WTC11 (cell line): ENCODE measurements around the gene TAS2R16.

Experiments used
- JUN ChIP-seq: sonication (generic); formaldehyde crosslinking; IDR thresholded peaks from 2 replicates; pipeline ENCODE4 v1.8.0; 2023; ENCODE audit warnings: mild to moderate bottlenecking, missing genetic modification reagents
- RELA ChIP-seq: sonication (generic); formaldehyde crosslinking; IDR thresholded peaks from 2 replicates; pipeline ENCODE4 v1.8.1; 2022; ENCODE audit warnings: missing genetic modification reagents, mild to moderate bottlenecking, borderline replicate concordance
- TF ChIP-seq, protein P1 (sequence below): fragments of 200-600 bp; IDR thresholded peaks from 2 replicates; pipeline ENCODE4 v1.8.0; 2022; ENCODE audit warnings: antibody characterized with exemption
- TF ChIP-seq, protein P2 (sequence below): sonication (generic); formaldehyde crosslinking; IDR thresholded peaks from 2 replicates; pipeline ENCODE4 v1.8.1; 2022; ENCODE audit warnings: missing genetic modification reagents, borderline replicate concordance
- TF ChIP-seq, protein P3 (sequence below): sonication (generic); formaldehyde crosslinking; conservative IDR thresholded peaks from 2 replicates; pipeline ENCODE4 v1.8.1; 2023; ENCODE audit warnings: mild to moderate bottlenecking, low read depth, missing genetic modification reagents, moderate library complexity
- TF ChIP-seq, protein P4 (sequence below): sonication (generic); formaldehyde crosslinking; IDR thresholded peaks from 2 replicates; pipeline ENCODE4 v1.8.1; 2023; ENCODE audit warnings: mild to moderate bottlenecking, missing genetic modification reagents, borderline replicate concordance

GRCh38 chr7:122970740-122971725 is 24.5 kb downstream of the TAS2R16 start:
- TF ChIP-seq, protein P1, sequence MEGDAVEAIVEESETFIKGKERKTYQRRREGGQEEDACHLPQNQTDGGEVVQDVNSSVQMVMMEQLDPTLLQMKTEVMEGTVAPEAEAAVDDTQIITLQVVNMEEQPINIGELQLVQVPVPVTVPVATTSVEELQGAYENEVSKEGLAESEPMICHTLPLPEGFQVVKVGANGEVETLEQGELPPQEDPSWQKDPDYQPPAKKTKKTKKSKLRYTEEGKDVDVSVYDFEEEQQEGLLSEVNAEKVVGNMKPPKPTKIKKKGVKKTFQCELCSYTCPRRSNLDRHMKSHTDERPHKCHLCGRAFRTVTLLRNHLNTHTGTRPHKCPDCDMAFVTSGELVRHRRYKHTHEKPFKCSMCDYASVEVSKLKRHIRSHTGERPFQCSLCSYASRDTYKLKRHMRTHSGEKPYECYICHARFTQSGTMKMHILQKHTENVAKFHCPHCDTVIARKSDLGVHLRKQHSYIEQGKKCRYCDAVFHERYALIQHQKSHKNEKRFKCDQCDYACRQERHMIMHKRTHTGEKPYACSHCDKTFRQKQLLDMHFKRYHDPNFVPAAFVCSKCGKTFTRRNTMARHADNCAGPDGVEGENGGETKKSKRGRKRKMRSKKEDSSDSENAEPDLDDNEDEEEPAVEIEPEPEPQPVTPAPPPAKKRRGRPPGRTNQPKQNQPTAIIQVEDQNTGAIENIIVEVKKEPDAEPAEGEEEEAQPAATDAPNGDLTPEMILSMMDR = no peak
- TF ChIP-seq, protein P2, sequence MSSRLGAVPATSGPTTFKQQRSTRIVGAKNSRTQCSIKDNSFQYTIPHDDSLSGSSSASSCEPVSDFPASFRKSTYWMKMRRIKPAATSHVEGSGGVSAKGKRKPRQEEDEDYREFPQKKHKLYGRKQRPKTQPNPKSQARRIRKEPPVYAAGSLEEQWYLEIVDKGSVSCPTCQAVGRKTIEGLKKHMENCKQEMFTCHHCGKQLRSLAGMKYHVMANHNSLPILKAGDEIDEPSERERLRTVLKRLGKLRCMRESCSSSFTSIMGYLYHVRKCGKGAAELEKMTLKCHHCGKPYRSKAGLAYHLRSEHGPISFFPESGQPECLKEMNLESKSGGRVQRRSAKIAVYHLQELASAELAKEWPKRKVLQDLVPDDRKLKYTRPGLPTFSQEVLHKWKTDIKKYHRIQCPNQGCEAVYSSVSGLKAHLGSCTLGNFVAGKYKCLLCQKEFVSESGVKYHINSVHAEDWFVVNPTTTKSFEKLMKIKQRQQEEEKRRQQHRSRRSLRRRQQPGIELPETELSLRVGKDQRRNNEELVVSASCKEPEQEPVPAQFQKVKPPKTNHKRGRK (CRISPR knock-in tag) = no peak
- TF ChIP-seq, protein P3, sequence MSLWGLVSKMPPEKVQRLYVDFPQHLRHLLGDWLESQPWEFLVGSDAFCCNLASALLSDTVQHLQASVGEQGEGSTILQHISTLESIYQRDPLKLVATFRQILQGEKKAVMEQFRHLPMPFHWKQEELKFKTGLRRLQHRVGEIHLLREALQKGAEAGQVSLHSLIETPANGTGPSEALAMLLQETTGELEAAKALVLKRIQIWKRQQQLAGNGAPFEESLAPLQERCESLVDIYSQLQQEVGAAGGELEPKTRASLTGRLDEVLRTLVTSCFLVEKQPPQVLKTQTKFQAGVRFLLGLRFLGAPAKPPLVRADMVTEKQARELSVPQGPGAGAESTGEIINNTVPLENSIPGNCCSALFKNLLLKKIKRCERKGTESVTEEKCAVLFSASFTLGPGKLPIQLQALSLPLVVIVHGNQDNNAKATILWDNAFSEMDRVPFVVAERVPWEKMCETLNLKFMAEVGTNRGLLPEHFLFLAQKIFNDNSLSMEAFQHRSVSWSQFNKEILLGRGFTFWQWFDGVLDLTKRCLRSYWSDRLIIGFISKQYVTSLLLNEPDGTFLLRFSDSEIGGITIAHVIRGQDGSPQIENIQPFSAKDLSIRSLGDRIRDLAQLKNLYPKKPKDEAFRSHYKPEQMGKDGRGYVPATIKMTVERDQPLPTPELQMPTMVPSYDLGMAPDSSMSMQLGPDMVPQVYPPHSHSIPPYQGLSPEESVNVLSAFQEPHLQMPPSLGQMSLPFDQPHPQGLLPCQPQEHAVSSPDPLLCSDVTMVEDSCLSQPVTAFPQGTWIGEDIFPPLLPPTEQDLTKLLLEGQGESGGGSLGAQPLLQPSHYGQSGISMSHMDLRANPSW = no peak
- TF ChIP-seq RELA (CRISPR knock-in tag) = no peak
- TF ChIP-seq, protein P4, sequence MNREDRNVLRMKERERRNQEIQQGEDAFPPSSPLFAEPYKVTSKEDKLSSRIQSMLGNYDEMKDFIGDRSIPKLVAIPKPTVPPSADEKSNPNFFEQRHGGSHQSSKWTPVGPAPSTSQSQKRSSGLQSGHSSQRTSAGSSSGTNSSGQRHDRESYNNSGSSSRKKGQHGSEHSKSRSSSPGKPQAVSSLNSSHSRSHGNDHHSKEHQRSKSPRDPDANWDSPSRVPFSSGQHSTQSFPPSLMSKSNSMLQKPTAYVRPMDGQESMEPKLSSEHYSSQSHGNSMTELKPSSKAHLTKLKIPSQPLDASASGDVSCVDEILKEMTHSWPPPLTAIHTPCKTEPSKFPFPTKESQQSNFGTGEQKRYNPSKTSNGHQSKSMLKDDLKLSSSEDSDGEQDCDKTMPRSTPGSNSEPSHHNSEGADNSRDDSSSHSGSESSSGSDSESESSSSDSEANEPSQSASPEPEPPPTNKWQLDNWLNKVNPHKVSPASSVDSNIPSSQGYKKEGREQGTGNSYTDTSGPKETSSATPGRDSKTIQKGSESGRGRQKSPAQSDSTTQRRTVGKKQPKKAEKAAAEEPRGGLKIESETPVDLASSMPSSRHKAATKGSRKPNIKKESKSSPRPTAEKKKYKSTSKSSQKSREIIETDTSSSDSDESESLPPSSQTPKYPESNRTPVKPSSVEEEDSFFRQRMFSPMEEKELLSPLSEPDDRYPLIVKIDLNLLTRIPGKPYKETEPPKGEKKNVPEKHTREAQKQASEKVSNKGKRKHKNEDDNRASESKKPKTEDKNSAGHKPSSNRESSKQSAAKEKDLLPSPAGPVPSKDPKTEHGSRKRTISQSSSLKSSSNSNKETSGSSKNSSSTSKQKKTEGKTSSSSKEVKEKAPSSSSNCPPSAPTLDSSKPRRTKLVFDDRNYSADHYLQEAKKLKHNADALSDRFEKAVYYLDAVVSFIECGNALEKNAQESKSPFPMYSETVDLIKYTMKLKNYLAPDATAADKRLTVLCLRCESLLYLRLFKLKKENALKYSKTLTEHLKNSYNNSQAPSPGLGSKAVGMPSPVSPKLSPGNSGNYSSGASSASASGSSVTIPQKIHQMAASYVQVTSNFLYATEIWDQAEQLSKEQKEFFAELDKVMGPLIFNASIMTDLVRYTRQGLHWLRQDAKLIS (CRISPR knock-in tag) = no peak
- TF ChIP-seq JUN (CRISPR knock-in tag) = no peak
